Vagina (tissue), 2 donors: ENCODE results near the gene ARID4A.

Experiments
- POLR2A ChIP-seq, 2 donors: fragments of 450-650 bp; IDR thresholded peaks; one replicate each; pipeline ENCODE4 v1.6.1; 2017; ENCODE audit warnings: antibody characterized with exemption in 2 of 2, mild to moderate bottlenecking in 2 of 2, moderate library complexity in 2 of 2
- POLR2AphosphoS5 ChIP-seq, 2 donors: sonication (generic); formaldehyde crosslinking; IDR thresholded peaks; one replicate each; pipeline ENCODE4 v1.9.0; 2017; ENCODE audit warnings: antibody characterized with exemption in 2 of 2, mild to moderate bottlenecking in 2 of 2, low read depth in 1 of 2; ENCODE audit not compliant: insufficient read depth in 1 of 2
- TF ChIP-seq, protein P1 (sequence below), 3 experiments: fragments of 450-650 bp in 2 of 3; fragments of 200-600 bp in 1 of 3; sonication (generic) in 1 of 3; IDR thresholded peaks; one replicate each; pipeline ENCODE4 v1.5.1; 2017 to 2019; ENCODE audit warnings: antibody characterized with exemption in 3 of 3, mild to moderate bottlenecking in 2 of 3, moderate library complexity in 2 of 3

DNA sequence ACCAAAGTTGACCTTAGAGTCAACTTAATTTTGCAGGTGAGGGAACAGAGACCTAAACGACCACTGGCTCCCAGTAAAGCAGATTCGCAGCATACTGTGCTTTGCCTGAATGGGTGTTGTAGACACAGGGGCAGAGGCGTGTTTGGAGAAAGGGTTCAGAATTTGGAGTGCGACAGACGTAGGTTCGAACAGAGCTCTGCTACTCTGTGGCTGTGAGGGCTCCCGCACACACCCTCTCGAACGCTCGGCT lies 97.1 kb downstream of the ARID4A start:
- TF ChIP-seq, protein P1, sequence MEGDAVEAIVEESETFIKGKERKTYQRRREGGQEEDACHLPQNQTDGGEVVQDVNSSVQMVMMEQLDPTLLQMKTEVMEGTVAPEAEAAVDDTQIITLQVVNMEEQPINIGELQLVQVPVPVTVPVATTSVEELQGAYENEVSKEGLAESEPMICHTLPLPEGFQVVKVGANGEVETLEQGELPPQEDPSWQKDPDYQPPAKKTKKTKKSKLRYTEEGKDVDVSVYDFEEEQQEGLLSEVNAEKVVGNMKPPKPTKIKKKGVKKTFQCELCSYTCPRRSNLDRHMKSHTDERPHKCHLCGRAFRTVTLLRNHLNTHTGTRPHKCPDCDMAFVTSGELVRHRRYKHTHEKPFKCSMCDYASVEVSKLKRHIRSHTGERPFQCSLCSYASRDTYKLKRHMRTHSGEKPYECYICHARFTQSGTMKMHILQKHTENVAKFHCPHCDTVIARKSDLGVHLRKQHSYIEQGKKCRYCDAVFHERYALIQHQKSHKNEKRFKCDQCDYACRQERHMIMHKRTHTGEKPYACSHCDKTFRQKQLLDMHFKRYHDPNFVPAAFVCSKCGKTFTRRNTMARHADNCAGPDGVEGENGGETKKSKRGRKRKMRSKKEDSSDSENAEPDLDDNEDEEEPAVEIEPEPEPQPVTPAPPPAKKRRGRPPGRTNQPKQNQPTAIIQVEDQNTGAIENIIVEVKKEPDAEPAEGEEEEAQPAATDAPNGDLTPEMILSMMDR (IDR thresholded peaks at IDR 0.05), result no peak
- no peak for TF ChIP-seq POLR2A (IDR thresholded peaks at IDR 0.05)
- no peak for TF ChIP-seq POLR2AphosphoS5 (IDR thresholded peaks at IDR 0.05; ENCODE audit: insufficient read depth in 1 of 2, low read depth in 1 of 2)
